NCI-H82 (cell line): ENCODE data around the gene PDE1A.

ENCODE experiments used
- DNase-seq: peaks from one replicate; lab custom pipeline; 2025; lab: John Stamatoyannopoulos, UW

PDE1A gene

GRCh38 chr2:182267971-182268370, 158.9 kb downstream of the PDE1A start:
- no peak for DNase-seq

- DNase-seq = no peak
Observed at GRCh38 chr2:182266909-182267308, 159.9 kb downstream of the PDE1A start.

GRCh38 chr2:182265718-182266117, 161.1 kb downstream of the PDE1A start:
- DNase-seq = no peak

GRCh38 chr2:182261860-182262387, 164.9 kb downstream of the PDE1A start:
- no peak for DNase-seq

GRCh38 chr2:182259629-182260150, 167.1 kb downstream of the PDE1A start:
- no peak for DNase-seq

- DNase-seq = no peak
Observed at GRCh38 chr2:182252534-182252933, 174.3 kb downstream of the PDE1A start.

- DNase-seq = no peak
Observed at GRCh38 chr2:182248898-182249297, 177.9 kb downstream of the PDE1A start.

GRCh38 chr2:182248362-182248761, 178.5 kb downstream of the PDE1A start:
- peak; percentile 37 for DNase-seq

- DNase-seq = no peak
Observed at GRCh38 chr2:182247831-182248230, 179.0 kb downstream of the PDE1A start.

- DNase-seq = no peak
Observed at GRCh38 chr2:182245963-182246362, 180.9 kb downstream of the PDE1A start.

- peak; percentile 40 for DNase-seq
Observed at GRCh38 chr2:182242609-182243008, 184.2 kb downstream of the PDE1A start.

GRCh38 chr2:182241936-182242335, 184.9 kb downstream of the PDE1A start:
- peak; percentile 49 for DNase-seq

GRCh38 chr2:182240862-182241371, 185.9 kb downstream of the PDE1A start:
- peak; percentile 51 for DNase-seq

GRCh38 chr2:182230561-182230960, 196.3 kb downstream of the PDE1A start:
- DNase-seq = no peak

GRCh38 chr2:182229297-182229696, 197.5 kb downstream of the PDE1A start:
- DNase-seq = no peak

- DNase-seq = no peak
Observed at GRCh38 chr2:182228741-182229140, 198.1 kb downstream of the PDE1A start.

- no peak for DNase-seq
Observed at GRCh38 chr2:182228073-182228473, 198.8 kb downstream of the PDE1A start.

GRCh38 chr2:182226807-182227206, 200.0 kb downstream of the PDE1A start:
- no peak for DNase-seq

GRCh38 chr2:182224669-182225068, 202.2 kb downstream of the PDE1A start:
- no peak for DNase-seq

GRCh38 chr2:182220998-182221397, 205.8 kb downstream of the PDE1A start:
- DNase-seq = no peak

- DNase-seq = no peak
Observed at GRCh38 chr2:182220335-182220734, 206.5 kb downstream of the PDE1A start.

GRCh38 chr2:182210669-182211068, 216.2 kb downstream of the PDE1A start:
- DNase-seq = no peak

- no peak for DNase-seq
Observed at GRCh38 chr2:182208421-182208820, 218.4 kb downstream of the PDE1A start.

GRCh38 chr2:182207049-182207746, 219.6 kb downstream of the PDE1A start:
- DNase-seq = no peak
